Measurements from ENCODE around the gene ST3GAL6.

The ST3GAL6 gene

GRCh38 chr3:98732286-98733052 is 30.7 kb upstream of the ST3GAL6 start:
- no peak for TF ChIP-seq CTCF (IDR thresholded peaks at IDR 0.05; ENCODE audit: low read depth, low read length)
- H3K4me3 ChIP-seq (replicated peaks in 1 of 2; ENCODE audit: low read depth in 2 of 2, low read length in 2 of 2) = peak overlapping the region; percentile 89 to 93
- peak; percentile 50 for DNase-seq (ENCODE audit: low read depth in 2 of 2)

- H3K4me3 ChIP-seq (replicated peaks in 1 of 2; ENCODE audit: low read depth in 2 of 2, low read length in 2 of 2) = peak overlapping the region; percentile 89 to 93
- no peak for TF ChIP-seq CTCF (IDR thresholded peaks at IDR 0.05; ENCODE audit: low read depth, low read length)
- peak; percentile 26 to 51 for DNase-seq (ENCODE audit: low read depth in 2 of 2)
These were observed 29.9 kb upstream of the ST3GAL6 start for GRCh38 chr3:98733053-98733811.

GRCh38 chr3:98733812-98734281 is 29.3 kb upstream of the ST3GAL6 start:
- DNase-seq (ENCODE audit: low read depth in 2 of 2) = peak; percentile 24 to 37
- no peak for TF ChIP-seq CTCF (IDR thresholded peaks at IDR 0.05; ENCODE audit: low read depth, low read length)
- peak overlapping the region; percentile 89 to 93 for H3K4me3 ChIP-seq (replicated peaks in 1 of 2; ENCODE audit: low read depth in 2 of 2, low read length in 2 of 2)

- H3K4me3 ChIP-seq (replicated peaks in 1 of 2; ENCODE audit: low read depth in 2 of 2, low read length in 2 of 2) = peak overlapping the region; percentile 89 to 93
- TF ChIP-seq CTCF (IDR thresholded peaks at IDR 0.05; ENCODE audit: low read depth, low read length) = no peak
- DNase-seq (ENCODE audit: low read depth in 2 of 2) = peak in 1 of 2 donors; percentile 46
These were observed 28.8 kb upstream of the ST3GAL6 start for GRCh38 chr3:98734306-98734705.

GRCh38 chr3:98734735-98735134 is 28.4 kb upstream of the ST3GAL6 start:
- TF ChIP-seq CTCF (IDR thresholded peaks at IDR 0.05; ENCODE audit: low read depth, low read length) = no peak
- DNase-seq (ENCODE audit: low read depth in 2 of 2) = peak; percentile 36 to 50
- peak overlapping the region in 1 of 2 donors; percentile 93 for H3K4me3 ChIP-seq (replicated peaks in 1 of 2; ENCODE audit: low read depth in 2 of 2, low read length in 2 of 2)

- H3K4me3 ChIP-seq (replicated peaks in 1 of 2; ENCODE audit: low read depth in 2 of 2, low read length in 2 of 2) = no peak overlapping the region
- no peak for DNase-seq (ENCODE audit: low read depth in 2 of 2)
These were observed 27.8 kb upstream of the ST3GAL6 start for GRCh38 chr3:98735296-98735695.

More at GRCh38 chr3:98735296-98735695, 27.8 kb upstream of the ST3GAL6 start:
- TF ChIP-seq CTCF (IDR thresholded peaks at IDR 0.05; ENCODE audit: low read depth, low read length) = no peak
